ENCODE measurements around the gene OR5M3.

DNA sequence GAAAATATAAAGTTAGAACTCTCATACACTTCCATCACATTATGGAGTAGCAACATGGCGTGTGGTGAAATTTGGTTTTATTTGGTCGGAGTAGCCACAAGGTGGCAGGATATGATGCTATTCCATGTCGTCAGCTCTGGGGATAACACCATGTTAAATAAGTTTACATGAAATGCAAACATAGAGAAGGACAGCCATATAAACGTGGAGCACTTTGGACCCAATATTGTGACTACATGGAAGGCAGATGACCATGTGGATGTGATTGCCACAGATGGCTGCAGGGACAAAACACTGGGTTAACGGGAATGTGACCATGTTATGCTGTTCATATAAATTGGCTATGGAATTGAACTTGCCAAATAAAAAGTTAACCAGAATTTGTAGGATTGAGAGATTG is 48.9 kb upstream of the OR5M3 start:
- TF ChIP-seq, protein P1, sequence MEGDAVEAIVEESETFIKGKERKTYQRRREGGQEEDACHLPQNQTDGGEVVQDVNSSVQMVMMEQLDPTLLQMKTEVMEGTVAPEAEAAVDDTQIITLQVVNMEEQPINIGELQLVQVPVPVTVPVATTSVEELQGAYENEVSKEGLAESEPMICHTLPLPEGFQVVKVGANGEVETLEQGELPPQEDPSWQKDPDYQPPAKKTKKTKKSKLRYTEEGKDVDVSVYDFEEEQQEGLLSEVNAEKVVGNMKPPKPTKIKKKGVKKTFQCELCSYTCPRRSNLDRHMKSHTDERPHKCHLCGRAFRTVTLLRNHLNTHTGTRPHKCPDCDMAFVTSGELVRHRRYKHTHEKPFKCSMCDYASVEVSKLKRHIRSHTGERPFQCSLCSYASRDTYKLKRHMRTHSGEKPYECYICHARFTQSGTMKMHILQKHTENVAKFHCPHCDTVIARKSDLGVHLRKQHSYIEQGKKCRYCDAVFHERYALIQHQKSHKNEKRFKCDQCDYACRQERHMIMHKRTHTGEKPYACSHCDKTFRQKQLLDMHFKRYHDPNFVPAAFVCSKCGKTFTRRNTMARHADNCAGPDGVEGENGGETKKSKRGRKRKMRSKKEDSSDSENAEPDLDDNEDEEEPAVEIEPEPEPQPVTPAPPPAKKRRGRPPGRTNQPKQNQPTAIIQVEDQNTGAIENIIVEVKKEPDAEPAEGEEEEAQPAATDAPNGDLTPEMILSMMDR (IDR thresholded peaks at IDR 0.05; ENCODE audit: low read depth, low read length, poor library complexity, severe bottlenecking) = no peak
- TF ChIP-seq EZH2phosphoT487 (IDR thresholded peaks at IDR 0.05; ENCODE audit: borderline replicate concordance, low read length) = no peak
